HepG2 (cell line): ENCODE results near the gene THRSP. TPM values are rescaled to one million over a fixed set of nuclear protein-coding genes. Genes with fewer than 3 reads are reported as not detected.

Experiments
- ATAC-seq: fragments of 200-7000 bp; cut with Tn5 transposase; 3 replicates; pipeline ENCODE4 v1.9.1; 2020; ENCODE audit warnings: mild to moderate bottlenecking, moderate library complexity
- BruUV-seq: library from RNA; stranded (reverse); fragments of 400-500 nt; replicated peaks from 2 replicates; lab custom pipeline; 2021; lab: Mats Ljungman, UMichigan
- CTCF ChIA-PET: fragments of 300-600 bp; formaldehyde crosslinking; extraction: SDS; loops from one replicate; lab custom pipeline; 2021; ENCODE audit warnings: low total read pairs, inconsistent platforms, low intra/inter-chr PET ratio; lab: Yijun Ruan, JAX
- POLR2A ChIA-PET: fragments of 350-600 bp; sonication (Branson Sonifier 250); formaldehyde crosslinking; loops from one replicate; lab custom pipeline; 2020; ENCODE audit warnings: antibody characterized with exemption, inconsistent platforms; lab: Yijun Ruan, JAX
- DNase-seq: peaks from one replicate; pipeline ENCODE4 v3.0.0-alpha.2; 2015; ENCODE audit warnings: low spot score
- FAIRE-seq: peaks from 3 replicates; lab custom pipeline; 2011; peaks lifted over from hg19 to GRCh38; lab: Jason Lieb, UNC
- H2AFZ ChIP-seq: one replicate; pipeline ENCODE4 v1.6.1; 2011; ENCODE audit warnings: low read length, inconsistent platforms
- H3K27ac ChIP-seq: fragments of 300-600 bp; 3 replicates; pipeline ENCODE4 v1.8.0; 2011; ENCODE audit warnings: mixed run types, mild to moderate bottlenecking, mixed read lengths, low read length, inconsistent platforms; ENCODE audit not compliant: insufficient read depth; ENCODE audit errors: extremely low read length
- H3K27me3 ChIP-seq, 2 experiments: fragments of 200-600 bp in 1 of 2; 2 replicates in 1 of 2; 3 replicates in 1 of 2; pipeline versions ENCODE4 v1.6.0 to v1.8.0; 2011; ENCODE audit warnings: low read length in 2 of 2, mild to moderate bottlenecking in 2 of 2, moderate library complexity in 2 of 2, inconsistent platforms in 1 of 2; ENCODE audit not compliant: insufficient read depth in 2 of 2, control insufficient read depth in 1 of 2
- H3K36me3 ChIP-seq, 2 experiments: fragments of 200-600 bp in 1 of 2; replicated peaks in 1 of 2; 2 replicates in 1 of 2; 3 replicates in 1 of 2; pipeline versions ENCODE4 v1.5.1 to v1.8.0; 2011; ENCODE audit warnings: low read length in 2 of 2, inconsistent platforms in 1 of 2; ENCODE audit not compliant: insufficient read depth in 2 of 2, control insufficient read depth in 1 of 2
- H3K4me1 ChIP-seq: 2 replicates; pipeline ENCODE4 v1.5.1; 2012; ENCODE audit warnings: low read length, inconsistent platforms; ENCODE audit not compliant: insufficient read depth
- H3K4me2 ChIP-seq: 2 replicates; pipeline ENCODE4 v1.6.0; 2011; ENCODE audit warnings: low read depth, low read length, inconsistent platforms
- H3K4me3 ChIP-seq, 3 experiments: fragments of 200-600 bp in 1 of 3; sonication (generic), shearing (Covaris generic) in 1 of 3; replicated peaks in 1 of 3; 2 replicates each; pipeline ENCODE4 v1.5.1; 2011 to 2016; ENCODE audit warnings: low read length in 3 of 3, inconsistent platforms in 2 of 3, low read depth in 2 of 3, mild to moderate bottlenecking in 2 of 3, control low read depth in 1 of 3, mixed read lengths in 1 of 3; ENCODE audit not compliant: insufficient read depth in 1 of 3
- H3K79me2 ChIP-seq: one replicate; pipeline ENCODE4 v1.6.1; 2011; ENCODE audit warnings: low read length, inconsistent platforms; ENCODE audit not compliant: insufficient read depth
- H3K9ac ChIP-seq: 2 replicates; pipeline ENCODE4 v1.6.0; 2011; ENCODE audit warnings: mild to moderate bottlenecking, low read depth, low read length, inconsistent platforms; ENCODE audit not compliant: insufficient read depth
- H3K9me3 ChIP-seq: 2 replicates; pipeline ENCODE4 v1.5.1; 2012; ENCODE audit warnings: mild to moderate bottlenecking, low read length
- H4K20me1 ChIP-seq: 2 replicates; pipeline ENCODE4 v1.6.0; 2011; ENCODE audit warnings: inconsistent platforms, mild to moderate bottlenecking, low read length, moderate library complexity; ENCODE audit not compliant: insufficient read depth
- CREBL2 ChIP-seq: sonication (generic); formaldehyde crosslinking; IDR thresholded peaks from 2 replicates; pipeline ENCODE4 v1.8.1; 2023; ENCODE audit warnings: missing genetic modification reagents, mild to moderate bottlenecking, borderline replicate concordance
- IRF9 ChIP-seq: sonication (generic); formaldehyde crosslinking; IDR thresholded peaks from 2 replicates; pipeline ENCODE4 v1.8.0; 2022; ENCODE audit warnings: missing genetic modification reagents, mild to moderate bottlenecking, borderline replicate concordance
- RBFOX2 ChIP-seq: fragments of 200-400 bp; formaldehyde crosslinking; IDR thresholded peaks from 2 replicates; pipeline ENCODE4 v1.6.1; 2017; ENCODE audit warnings: low read depth, mild to moderate bottlenecking, low read length
- RBM22 ChIP-seq: fragments of 200-400 bp; formaldehyde crosslinking; optimal IDR thresholded peaks from 2 replicates; pipeline ENCODE3; 2017; ENCODE audit warnings: mild to moderate bottlenecking, low read length, moderate library complexity
- WGBS: methylation state at CpG from one replicate; pipeline ENCODE4 v1.1.6; 2017; ENCODE audit warnings: low lambda C conversion rate; 5-methylcytosine and 5-hydroxymethylcytosine counted together
- in situ Hi-C: cut with HindIII; loops from 2 replicates; pipeline ENCODE4 v1.10.0; 2017; ENCODE audit warnings: low pct_unique_long_range_greater_than_20kb; ENCODE audit not compliant: extremely low pct_ligation_motif_present
- intact Hi-C: fragments of 100-400 bp; cut with micrococcal nuclease; formaldehyde crosslinking; loops from one replicate; pipeline ENCODE4 v1.10.0; 2022; ENCODE audit not compliant: unreplicated experiment
- polyA plus RNA-seq, 8 experiments: library from polyadenylated mRNA; depleted of rRNA in 3 of 8; stranded (reverse) in 7 of 8; unstranded in 1 of 8; fragments of >200 nt; fragmentation: Illumina TruSeq in 4 of 8; extraction: Trizol in 4 of 8; gene quantifications; 2 replicates each; pipeline versions ENCODE4 v1.2.1 to v1.2.3, GENCODE V29; 2011 to 2016; ENCODE audit warnings: low read depth in 4 of 8, missing spikeins in 1 of 8, mixed read lengths in 1 of 8; ENCODE audit not compliant: insufficient read depth in 1 of 8
- total RNA-seq, 5 experiments: library from RNA; depleted of rRNA; stranded (reverse); fragments of >200 nt; fragmentation: Illumina TruSeq; extraction: Trizol; gene quantifications; 2 replicates each; pipeline ENCODE4 v1.2.3, GENCODE V29; 2016; ENCODE audit warnings: low read depth in 1 of 5

Gene THRSP
- total and polyA plus RNA-seq, 2 of the 13 experiments (the other 11 are each of a cell fraction or from before 2014, with no cell fraction given), result 0.13 to 0.58 TPM

GRCh38 chr11:78080818-78081495 is 17.3 kb downstream of the THRSP start (continued):
- no peak for TF ChIP-seq IRF9 (CRISPR knock-in tag)
- TF ChIP-seq RBM22, result no peak
- TF ChIP-seq, all 625 proteins: peak for 11

- no peaks in the 10 kb centered on the region; a peak in 1 of 5 replicates for H3K27me3 ChIP-seq
- FAIRE-seq (no peak), DNase-seq (no peak), ATAC-seq (no peak)
- no peak overlapping the region for H3K27ac ChIP-seq
- H3K4me3 ChIP-seq, result no peak overlapping the region
- BruUV-seq, result no TSS peak
- H3K4me2 ChIP-seq, result no peak overlapping the region
- in situ Hi-C loops (no loop called here), intact Hi-C loops (no loop called here)
- CTCF ChIA-PET, result no interaction called here
- H4K20me1 ChIP-seq, result peaks cover 15% of the 10 kb centered on the region
- H3K36me3 ChIP-seq, result peaks cover 0 to 4% of the 10 kb centered on the region in 2 experiments; a peak in 1 of 5 replicates
- 97% methylated on average over 6 of the region's 6 CpGs for WGBS
- H2AFZ ChIP-seq, result no peak overlapping the region
- H3K4me1 ChIP-seq, result peaks cover 55% of the 10 kb centered on the region
- no peak for TF ChIP-seq CREBL2 (CRISPR knock-in tag)
- 0 out of 2 replicates have a peak, but pooled peaks have one; percentile 29 for TF ChIP-seq RBFOX2
- peaks cover 36% of the 10 kb centered on the region for H3K79me2 ChIP-seq
- no peaks in the 10 kb centered on the region for H3K9me3 ChIP-seq
- H3K9ac ChIP-seq, result no peak overlapping the region
- POLR2A ChIA-PET, result no interaction called here
Measured at GRCh38 chr11:78081583-78081982, 17.9 kb downstream of the THRSP start.
